BE2C (cell line): Measurements from ENCODE around the gene MTIF2.
"Not testable (repeated sequence)": the region's sequence is repeated elsewhere in the genome, so short reads cannot be mapped to it uniquely, and the experiment has no call there.

ENCODE experiments used
- DNase-seq: peaks from one replicate; pipeline ENCODE4 v3.0.0-alpha.2; 2020
- H3K27me3 ChIP-seq: fragments of 250-450 bp; sonication (Bioruptor Pico); 2 replicates; pipeline ENCODE4 v1.5.1; 2020; ENCODE audit warnings: mild to moderate bottlenecking
- H3K36me3 ChIP-seq: fragments of 250-450 bp; sonication (Bioruptor Pico); 2 replicates; pipeline ENCODE4 v1.5.1; 2020; ENCODE audit warnings: mild to moderate bottlenecking
- H3K4me1 ChIP-seq: fragments of 250-450 bp; sonication (Bioruptor Pico); 2 replicates; pipeline ENCODE4 v1.5.1; 2020
- H3K4me3 ChIP-seq: 2 replicates; pipeline ENCODE4 v1.5.1; 2011; ENCODE audit warnings: low read depth, low read length
- H3K9me3 ChIP-seq: fragments of 250-450 bp; sonication (Bioruptor Pico); 2 replicates; pipeline ENCODE4 v1.5.1; 2020
- CTCF ChIP-seq: IDR thresholded peaks from 2 replicates; pipeline ENCODE4 v1.5.1; 2012; ENCODE audit warnings: mild to moderate bottlenecking, low read depth, low read length

MTIF2 gene

DNA sequence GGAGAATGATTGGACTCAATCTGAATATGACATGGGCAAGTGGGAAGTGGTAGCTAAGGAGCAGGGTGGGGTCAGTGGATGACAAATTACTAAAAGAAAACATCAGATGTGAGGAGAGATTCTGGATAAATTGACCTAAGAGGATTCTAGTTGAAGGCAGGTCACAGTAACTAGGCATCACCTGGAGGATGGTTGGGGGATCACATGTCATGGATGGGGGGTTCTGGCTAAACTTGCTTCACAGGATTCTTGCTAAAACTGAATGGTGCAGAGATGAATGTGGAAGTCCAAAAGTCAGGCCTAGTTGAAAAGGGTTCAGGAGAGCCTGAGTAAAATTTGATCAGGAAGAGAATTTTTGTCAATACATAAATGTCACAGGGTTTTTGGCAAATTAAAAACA is 55.2 kb downstream of the MTIF2 start:
- DNase-seq: no peak
- no peaks in the 10 kb centered on the region for H3K4me1 ChIP-seq
- no peak overlapping the region for H3K4me3 ChIP-seq
- H3K27me3 ChIP-seq: no peaks in the 10 kb centered on the region
- H3K36me3 ChIP-seq: no peaks in the 10 kb centered on the region
- no peaks in the 10 kb centered on the region for H3K9me3 ChIP-seq
- TF ChIP-seq CTCF: no peak

GRCh38 chr2:55204950-55205349 is 64.1 kb downstream of the MTIF2 start:
- Histone ChIP-seq H3K27me3 (no peaks in the 10 kb centered on the region), H3K4me3 (no peak overlapping the region), H3K9me3 (no peaks in the 10 kb centered on the region), H3K36me3 (no peaks in the 10 kb centered on the region), H3K4me1 (no peaks in the 10 kb centered on the region)
- no peak for TF ChIP-seq CTCF
- DNase-seq: no peak

DNA sequence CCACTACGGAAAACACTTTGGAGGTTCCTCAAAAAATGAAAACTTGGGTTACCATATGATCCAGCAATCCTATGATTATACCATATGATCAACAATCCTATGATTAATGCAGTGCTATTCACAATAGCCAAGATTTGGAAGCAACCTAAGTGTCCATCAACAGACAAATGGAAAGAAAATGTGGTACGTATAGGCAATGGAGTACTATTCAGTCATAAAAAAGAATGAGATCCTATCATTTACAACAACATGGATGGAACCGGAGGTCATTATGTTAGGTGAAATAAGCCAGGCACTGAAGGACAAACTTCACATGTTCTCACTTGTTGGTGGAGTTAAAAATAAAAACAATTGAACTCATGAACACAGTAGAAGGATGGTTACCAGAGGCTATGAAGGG is 64.5 kb downstream of the MTIF2 start:
- Histone ChIP-seq H3K4me1 (no peaks in the 10 kb centered on the region), H3K9me3 (no peaks in the 10 kb centered on the region), H3K27me3 (no peaks in the 10 kb centered on the region), H3K4me3 (no peak overlapping the region), H3K36me3 (no peaks in the 10 kb centered on the region)
- DNase-seq: no peak
- no peak for TF ChIP-seq CTCF

- H3K27me3 ChIP-seq: no peaks in the 10 kb centered on the region
- no peak for DNase-seq
- H3K4me3 ChIP-seq: no peak overlapping the region
- H3K36me3 ChIP-seq: no peaks in the 10 kb centered on the region
- no peaks in the 10 kb centered on the region for H3K4me1 ChIP-seq
- TF ChIP-seq CTCF: no peak
- no peaks in the 10 kb centered on the region for H3K9me3 ChIP-seq
Observed at GRCh38 chr2:55200416-55200815, 68.6 kb downstream of the MTIF2 start.

GRCh38 chr2:55196526-55196925 is 72.5 kb downstream of the MTIF2 start:
- no peaks in the 10 kb centered on the region for H3K27me3 ChIP-seq
- DNase-seq: no peak
- no peaks in the 10 kb centered on the region for H3K9me3 ChIP-seq
- no peaks in the 10 kb centered on the region for H3K36me3 ChIP-seq
- TF ChIP-seq CTCF: no peak
- H3K4me1 ChIP-seq: no peaks in the 10 kb centered on the region
- H3K4me3 ChIP-seq: no peak overlapping the region

DNA sequence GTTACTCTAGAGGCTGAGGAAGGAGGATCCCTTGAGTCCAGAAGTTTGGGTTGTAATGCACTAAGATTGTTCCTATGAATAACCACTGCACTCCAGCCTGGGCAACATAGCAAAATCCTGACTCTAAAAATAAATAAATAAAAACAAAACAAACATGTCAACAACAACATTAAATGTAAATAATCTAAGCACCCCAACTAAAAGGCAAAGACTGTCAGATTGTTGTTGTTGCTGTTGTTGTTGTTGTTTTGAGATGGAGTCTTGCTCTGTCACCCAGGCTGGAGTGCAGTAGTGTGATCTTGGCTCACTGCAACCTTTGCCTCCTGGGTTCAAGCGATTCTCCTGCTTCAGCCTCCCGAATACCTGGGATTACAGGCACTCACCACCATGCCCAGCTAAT is 77.1 kb downstream of the MTIF2 start:
- H3K27me3 ChIP-seq, H3K9me3 ChIP-seq, H3K36me3 ChIP-seq, DNase-seq, H3K4me1 ChIP-seq, H3K4me3 ChIP-seq: not testable (repeated sequence)

DNA sequence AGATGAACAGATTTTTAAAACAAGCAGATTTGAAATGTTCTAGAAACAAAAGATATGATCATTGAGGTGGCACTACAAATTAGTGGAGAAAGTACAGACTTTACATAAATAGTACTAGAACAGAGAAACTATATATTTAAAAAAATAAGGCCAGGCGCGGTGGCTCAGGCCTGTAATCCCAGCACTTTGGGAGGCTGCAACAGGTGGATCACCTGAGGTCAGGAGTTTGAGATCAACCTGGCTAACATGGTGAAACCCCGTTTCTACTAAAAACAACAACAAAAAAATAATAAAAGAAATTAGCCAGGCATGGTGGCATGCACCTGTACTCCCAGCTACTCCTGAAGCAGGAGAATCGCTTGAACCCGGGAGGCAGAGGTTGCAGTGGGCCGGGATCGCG is 82.2 kb downstream of the MTIF2 start:
- H3K9me3 ChIP-seq, DNase-seq, H3K36me3 ChIP-seq: not testable (repeated sequence)

More for the DNA sequence above, 82.2 kb downstream of the MTIF2 start:
- H3K4me3 ChIP-seq, H3K27me3 ChIP-seq, H3K4me1 ChIP-seq: not testable (repeated sequence)
